ENCODE results near the gene KRTAP4-1. TPM values are rescaled to one million over a fixed set of nuclear protein-coding genes. Genes with fewer than 3 reads are reported as not detected.
"Not testable (repeated sequence)": the region's sequence is repeated elsewhere in the genome, so short reads cannot be mapped to it uniquely, and the experiment has no call there.

Gene KRTAP4-1
- total RNA-seq, 2 donors from 2014 or later: not detected

- peaks cover 5% of the 10 kb centered on the region for H3K9me3 ChIP-seq (ENCODE audit: control insufficient read depth, low read length)
- Mint-ChIP-seq H3K27me3 (ENCODE audit: insufficient read depth) (peaks cover 3% of the 10 kb centered on the region), H3K27ac (no peak within 1 kb of the TSS), H3K4me3 (no peak within 1 kb of the TSS), H3K9me3 (peaks cover 41% of the 10 kb centered on the region), H3K4me1 (no peaks in the 10 kb centered on the region), H3K36me3 (ENCODE audit: low read depth) (peaks cover 2% of the 10 kb centered on the region)
- TF ChIP-seq, protein P1, sequence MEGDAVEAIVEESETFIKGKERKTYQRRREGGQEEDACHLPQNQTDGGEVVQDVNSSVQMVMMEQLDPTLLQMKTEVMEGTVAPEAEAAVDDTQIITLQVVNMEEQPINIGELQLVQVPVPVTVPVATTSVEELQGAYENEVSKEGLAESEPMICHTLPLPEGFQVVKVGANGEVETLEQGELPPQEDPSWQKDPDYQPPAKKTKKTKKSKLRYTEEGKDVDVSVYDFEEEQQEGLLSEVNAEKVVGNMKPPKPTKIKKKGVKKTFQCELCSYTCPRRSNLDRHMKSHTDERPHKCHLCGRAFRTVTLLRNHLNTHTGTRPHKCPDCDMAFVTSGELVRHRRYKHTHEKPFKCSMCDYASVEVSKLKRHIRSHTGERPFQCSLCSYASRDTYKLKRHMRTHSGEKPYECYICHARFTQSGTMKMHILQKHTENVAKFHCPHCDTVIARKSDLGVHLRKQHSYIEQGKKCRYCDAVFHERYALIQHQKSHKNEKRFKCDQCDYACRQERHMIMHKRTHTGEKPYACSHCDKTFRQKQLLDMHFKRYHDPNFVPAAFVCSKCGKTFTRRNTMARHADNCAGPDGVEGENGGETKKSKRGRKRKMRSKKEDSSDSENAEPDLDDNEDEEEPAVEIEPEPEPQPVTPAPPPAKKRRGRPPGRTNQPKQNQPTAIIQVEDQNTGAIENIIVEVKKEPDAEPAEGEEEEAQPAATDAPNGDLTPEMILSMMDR (conservative IDR thresholded peaks at IDR 0.05): no peak
- H3K4me1 ChIP-seq (ENCODE audit: control insufficient read depth, insufficient read depth, low read length): no peaks in the 10 kb centered on the region
- no peak within 1 kb of the TSS for H3K27ac ChIP-seq (ENCODE audit: low read depth, low read length)
- H3K27me3 ChIP-seq (ENCODE audit: control insufficient read depth, insufficient read depth, low read length, poor library complexity, severe bottlenecking): no peaks in the 10 kb centered on the region
- WGBS, 2 experiments (ENCODE audit: insufficient coverage in 1 of 2, insufficient read length in 1 of 2): 55 to 86% methylated on average over 2 to 6 of the region's 6 CpGs
- H3K4me3 ChIP-seq (ENCODE audit: low read length): no peak within 1 kb of the TSS
- no peak within 1 kb of the TSS for H3K9ac ChIP-seq (ENCODE audit: extremely low read depth, low read length, poor library complexity, severe bottlenecking)
- DNase-seq: no peak
- no peaks in the 10 kb centered on the region for H3K36me3 ChIP-seq (ENCODE audit: control insufficient read depth, insufficient read depth, low read length)
These were observed 44.2 kb downstream of the KRTAP4-1 start, which contains the start of gene KRTAP4-6 for GRCh38 chr17:41140360-41141131. Gene KRTAP4-6 (minus strand): TSS chr17:41140544. CDS start chr17:41140487, 57 bp downstream.

DNA sequence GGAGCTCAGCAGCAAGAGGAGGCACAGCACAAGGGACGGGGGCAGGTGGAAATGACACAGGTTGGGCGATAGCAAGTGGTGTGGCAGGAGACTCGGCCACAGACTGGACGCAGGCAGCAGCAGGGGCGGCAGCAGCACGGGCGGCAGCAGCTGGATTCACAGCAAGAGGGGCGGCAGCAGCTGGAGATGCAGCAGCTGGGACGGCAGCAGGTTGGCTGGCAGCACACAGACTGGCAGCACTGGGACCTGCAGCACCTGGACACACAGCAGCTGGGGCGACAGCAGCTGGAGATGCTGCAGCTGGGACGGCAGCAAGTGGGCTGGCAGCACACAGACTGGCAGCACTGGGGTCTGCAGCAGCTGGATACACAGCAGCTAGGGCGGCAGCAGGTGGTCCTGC lies 44.8 kb downstream of the KRTAP4-1 start:
- H3K36me3 ChIP-seq (ENCODE audit: control insufficient read depth, insufficient read depth, low read length); H3K9ac ChIP-seq (ENCODE audit: extremely low read depth, low read length, poor library complexity, severe bottlenecking); H3K36me3 Mint-ChIP-seq (ENCODE audit: low read depth); H3K27ac ChIP-seq (ENCODE audit: low read depth, low read length); H3K27ac Mint-ChIP-seq; H3K4me3 Mint-ChIP-seq; H3K4me3 ChIP-seq (ENCODE audit: low read length); H3K9me3 ChIP-seq (ENCODE audit: control insufficient read depth, low read length); H3K4me1 ChIP-seq (ENCODE audit: control insufficient read depth, insufficient read depth, low read length); H3K4me1 Mint-ChIP-seq; H3K27me3 ChIP-seq (ENCODE audit: control insufficient read depth, insufficient read depth, low read length, poor library complexity, severe bottlenecking); DNase-seq; H3K27me3 Mint-ChIP-seq (ENCODE audit: insufficient read depth): not testable (repeated sequence)
- H3K9me3 Mint-ChIP-seq: peaks cover 38% of the 10 kb centered on the region
- WGBS, 2 experiments (ENCODE audit: insufficient coverage in 1 of 2, insufficient read length in 1 of 2): 90 to 92% methylated on average over 11 to 12 of the region's 12 CpGs

Other genes starting within 250 kb of the KRTAP4-1 start
- not detected for gene KRT23, start 247.3 kb downstream of the KRTAP4-1 start, total RNA-seq
- not detected for gene KRT39, start 218.0 kb downstream of the KRTAP4-1 start, total RNA-seq
- gene KRT40, start 200.6 kb downstream of the KRTAP4-1 start, total RNA-seq: not detected
- gene KRTAP3-3, start 190.7 kb downstream of the KRTAP4-1 start, total RNA-seq: not detected
- gene KRTAP3-2, start 185.0 kb downstream of the KRTAP4-1 start, total RNA-seq: not detected
- not detected for gene KRTAP3-1, start 175.8 kb downstream of the KRTAP4-1 start, total RNA-seq
- not detected for gene KRTAP1-5, start 157.7 kb downstream of the KRTAP4-1 start, total RNA-seq
- gene KRTAP1-4, start 154.7 kb downstream of the KRTAP4-1 start, total RNA-seq: not detected
- gene KRTAP1-3, start 150.0 kb downstream of the KRTAP4-1 start, total RNA-seq: not detected
- not detected for gene KRTAP1-1, start 143.5 kb downstream of the KRTAP4-1 start, total RNA-seq
- not detected for gene KRTAP2-1, start 137.6 kb downstream of the KRTAP4-1 start, total RNA-seq
- gene KRTAP2-2, start 129.7 kb downstream of the KRTAP4-1 start, total RNA-seq: not detected
- not detected for gene KRTAP2-3, start 124.8 kb downstream of the KRTAP4-1 start, total RNA-seq
- gene KRTAP2-4, start 119.0 kb downstream of the KRTAP4-1 start, total RNA-seq: not detected
- gene KRTAP4-7, start 100.8 kb downstream of the KRTAP4-1 start, total RNA-seq: not detected
- gene KRTAP4-8, start 86.8 kb downstream of the KRTAP4-1 start, total RNA-seq: not detected
- not detected for gene KRTAP4-16, start 82.7 kb downstream of the KRTAP4-1 start, total RNA-seq
- not detected for gene KRTAP4-9, start 79.5 kb downstream of the KRTAP4-1 start, total RNA-seq
- gene KRTAP4-11, start 66.5 kb downstream of the KRTAP4-1 start, total RNA-seq: not detected
- gene KRTAP4-12, start 60.7 kb downstream of the KRTAP4-1 start, total RNA-seq: not detected
- not detected for gene KRTAP4-6, start 44.4 kb downstream of the KRTAP4-1 start, total RNA-seq
- not detected for gene KRTAP4-5, start 35.1 kb downstream of the KRTAP4-1 start, total RNA-seq
- not detected for gene KRTAP4-4, start 24.2 kb downstream of the KRTAP4-1 start, total RNA-seq
- gene KRTAP4-3, start 16.7 kb downstream of the KRTAP4-1 start, total RNA-seq: not detected
- gene KRTAP4-2, start 6.7 kb downstream of the KRTAP4-1 start, total RNA-seq: not detected
- gene KRTAP9-1, start 5.0 kb upstream of the KRTAP4-1 start, total RNA-seq: not detected
- not detected for gene KRTAP9-2, start 41.7 kb upstream of the KRTAP4-1 start, total RNA-seq
- gene KRTAP9-3, start 47.5 kb upstream of the KRTAP4-1 start, total RNA-seq: not detected
- gene KRTAP9-8, start 53.1 kb upstream of the KRTAP4-1 start, total RNA-seq: not detected
- not detected for gene KRTAP9-4, start 64.8 kb upstream of the KRTAP4-1 start, total RNA-seq
- gene KRTAP9-9, start 70.5 kb upstream of the KRTAP4-1 start, total RNA-seq: not detected
- not detected for gene KRTAP9-6, start 80.5 kb upstream of the KRTAP4-1 start, total RNA-seq
- gene KRTAP9-7, start 90.8 kb upstream of the KRTAP4-1 start, total RNA-seq: not detected
- gene KRTAP29-1, start 117.9 kb upstream of the KRTAP4-1 start, total RNA-seq: not detected
- gene KRTAP16-1, start 124.4 kb upstream of the KRTAP4-1 start, total RNA-seq: not detected
- gene KRTAP17-1, start 130.8 kb upstream of the KRTAP4-1 start, total RNA-seq: under 1 TPM; 0.46 to 0.48 TPM
- not detected for gene KRT33A, start 165.9 kb upstream of the KRTAP4-1 start, total RNA-seq
- not detected for gene KRT33B, start 184.9 kb upstream of the KRTAP4-1 start, total RNA-seq
- gene KRT34, start 197.4 kb upstream of the KRTAP4-1 start, total RNA-seq: not detected
- not detected for gene KRT31, start 212.7 kb upstream of the KRTAP4-1 start, total RNA-seq
- gene KRT37, start 239.7 kb upstream of the KRTAP4-1 start, total RNA-seq: not detected